ENCODE measurements around the gene FAM50A. TPM values are rescaled to one million over a fixed set of nuclear protein-coding genes. Genes with fewer than 3 reads are reported as not detected.
"Not testable (repeated sequence)": the region's sequence is repeated elsewhere in the genome, so short reads cannot be mapped to it uniquely, and the experiment has no call there.

FAM50A gene
- 65.3 and 74.3 TPM in 2 replicates for total RNA-seq

GRCh38 chrX:154443992-154444754 is at the start of gene FAM50A:
TSS of gene FAM50A (plus strand) at chrX:154444141. CDS start at chrX:154444236, 95 bp downstream.
- intact Hi-C loops (cut with micrococcal nuclease) = loop anchor here (5.0 kb wide), 1 partner anchor 33 kb away; the partner anchor contains the start of gene LAGE3

GRCh38 chrX:154396363-154396762 is 47.6 kb upstream of the FAM50A start:
- intact Hi-C loops (cut with micrococcal nuclease) = loop anchor here (5.0 kb wide), 3 partner anchors 41 to 121 kb away; partner anchors contain the start of genes FAM3A, GDI1 and SLC10A3

- intact Hi-C loops (cut with micrococcal nuclease) = loop anchor here (5.0 kb wide), 3 partner anchors 40 to 120 kb away; partner anchors contain the start of genes FAM3A, GDI1 and SLC10A3
Observed at GRCh38 chrX:154396973-154397887, 46.7 kb upstream of the FAM50A start.

GRCh38 chrX:154397888-154398667 is 45.9 kb upstream of the FAM50A start, which contains the start of gene RPL10:
TSS of gene RPL10 (plus strand) at chrX:154398377. CDS start at chrX:154398520, 143 bp downstream.
- intact Hi-C loops (cut with micrococcal nuclease) = loop anchor here (5.0 kb wide), 3 partner anchors 39 to 119 kb away; partner anchors contain the start of genes FAM3A, GDI1 and SLC10A3

- intact Hi-C loops (cut with micrococcal nuclease) = loop anchor here (5.0 kb wide), 3 partner anchors 38 to 118 kb away; partner anchors contain the start of genes FAM3A, GDI1 and SLC10A3
Observed at GRCh38 chrX:154398668-154399526, 45.0 kb upstream of the FAM50A start.

GRCh38 chrX:154399527-154400368 is 44.2 kb upstream of the FAM50A start:
- intact Hi-C loops (cut with micrococcal nuclease) = loop anchor here (5.0 kb wide), 3 partner anchors 38 to 118 kb away; partner anchors contain the start of genes FAM3A, GDI1 and SLC10A3

- intact Hi-C loops (cut with micrococcal nuclease) = not testable (repeated sequence)
Observed at GRCh38 chrX:154400369-154400817, 43.5 kb upstream of the FAM50A start.

GRCh38 chrX:154401045-154401799 is 42.7 kb upstream of the FAM50A start:
- intact Hi-C loops (cut with micrococcal nuclease) = no loop called here

- intact Hi-C loops (cut with micrococcal nuclease) = no loop called here
Observed at GRCh38 chrX:154401918-154402621, 41.9 kb upstream of the FAM50A start.

GRCh38 chrX:154402622-154403127 is 41.3 kb upstream of the FAM50A start:
- intact Hi-C loops (cut with micrococcal nuclease) = no loop called here

GRCh38 chrX:154403192-154403591 is 40.7 kb upstream of the FAM50A start:
- intact Hi-C loops (cut with micrococcal nuclease) = no loop called here

- intact Hi-C loops (cut with micrococcal nuclease) = no loop called here
Observed at GRCh38 chrX:154403858-154404257, 40.1 kb upstream of the FAM50A start.

- intact Hi-C loops (cut with micrococcal nuclease) = no loop called here
Observed at GRCh38 chrX:154404625-154405192, 39.2 kb upstream of the FAM50A start.

GRCh38 chrX:154408659-154409221 is 35.2 kb upstream of the FAM50A start:
- intact Hi-C loops (cut with micrococcal nuclease) = no loop called here

GRCh38 chrX:154409222-154409871 is 34.6 kb upstream of the FAM50A start, which contains the start of gene DNASE1L1:
TSS of gene DNASE1L1 (minus strand) at chrX:154409254. CDS start at chrX:154405568, 3,686 bp downstream.
- intact Hi-C loops (cut with micrococcal nuclease) = no loop called here

GRCh38 chrX:154411981-154412340 is 32.0 kb upstream of the FAM50A start:
- intact Hi-C loops (cut with micrococcal nuclease) = loop anchor here (1.0 to 5.0 kb wide), 3 partner anchors 16 to 105 kb away; partner anchors contain the start of genes ATP6AP1, FAM3A and LAGE3
